ENCODE data around the gene TIMM21.

- TF ChIP-seq CTCF (IDR thresholded peaks at IDR 0.05): no peak
- no peak for TF ChIP-seq POLR2A (IDR thresholded peaks at IDR 0.05)
These were observed 34.6 kb upstream of the TIMM21 start for GRCh38 chr18:74113711-74114110.

Data from body of pancreas (tissue), 4 donors.